MCF 10A (cell line): ENCODE results near the gene C1QL1. TPM values are rescaled to one million over a fixed set of nuclear protein-coding genes. Genes with fewer than 3 reads are reported as not detected.

ENCODE experiments used
- BruUV-seq: library from RNA; stranded (reverse); fragments of 400-500 nt; replicated peaks from 2 replicates; lab custom pipeline; 2021; lab: Mats Ljungman, UMichigan
- CTCF ChIA-PET: fragments of 300-600 bp; sonication (Branson Sonifier 250); formaldehyde crosslinking; extraction: SDS; loops from one replicate; lab custom pipeline; 2021; ENCODE audit warnings: antibody characterized with exemption, inconsistent platforms; lab: Yijun Ruan, JAX
- POLR2A ChIA-PET: fragments of 300-600, 350-650 bp; sonication (Branson Sonifier 250); formaldehyde crosslinking; extraction: SDS; loops from one replicate; lab custom pipeline; 2020; ENCODE audit warnings: antibody characterized with exemption, inconsistent platforms; lab: Yijun Ruan, JAX
- DNase-seq: peaks from one replicate; pipeline ENCODE4 v3.0.0-alpha.2; 2018; ENCODE audit not compliant: unreplicated experiment
- H3K27ac Mint-ChIP-seq: one replicate; pipeline ENCODE4 v1.8.0; 2022; ENCODE audit warnings: mild to moderate bottlenecking, low read depth, mixed read lengths; ENCODE audit not compliant: unreplicated experiment
- H3K27me3 Mint-ChIP-seq: one replicate; pipeline ENCODE4 v1.8.0; 2022; ENCODE audit warnings: mixed read lengths; ENCODE audit not compliant: insufficient read depth, unreplicated experiment
- H3K36me3 Mint-ChIP-seq: one replicate; pipeline ENCODE4 v1.8.0; 2022; ENCODE audit warnings: mild to moderate bottlenecking, moderate library complexity, mixed read lengths; ENCODE audit not compliant: insufficient read depth, unreplicated experiment
- H3K4me1 Mint-ChIP-seq: one replicate; pipeline ENCODE4 v1.8.0; 2022; ENCODE audit warnings: mixed read lengths; ENCODE audit not compliant: insufficient read depth, unreplicated experiment
- H3K4me3 Mint-ChIP-seq: one replicate; pipeline ENCODE4 v1.8.0; 2022; ENCODE audit warnings: mild to moderate bottlenecking, moderate library complexity, mixed read lengths; ENCODE audit not compliant: unreplicated experiment
- H3K9me3 Mint-ChIP-seq: one replicate; pipeline ENCODE4 v1.8.0; 2022; ENCODE audit warnings: mixed read lengths; ENCODE audit not compliant: unreplicated experiment
- CTCF ChIP-seq: fragments of 200-600 bp; IDR thresholded peaks from one replicate; pipeline ENCODE4 v1.8.0; 2022; ENCODE audit warnings: antibody characterized with exemption, mild to moderate bottlenecking; ENCODE audit not compliant: unreplicated experiment
- intact Hi-C: fragments of 100-400 bp; cut with micrococcal nuclease; formaldehyde crosslinking; loops from 2 replicates; pipeline ENCODE4 v1.14.1; 2022
- total RNA-seq: library from RNA; stranded (reverse); gene quantifications from 2 replicates; pipeline ENCODE4 v1.2.3, GENCODE V29; 2022

C1QL1 gene
- total RNA-seq, 1 experiment from 2014 or later: 0.96 TPM

GRCh38 chr17:44967026-44967906 lies 837 bp downstream of the C1QL1 start:
- no TSS peak for BruUV-seq
- no peak for TF ChIP-seq CTCF
- no peak for DNase-seq
- Mint-ChIP-seq H3K9me3 (no peaks in the 10 kb centered on the region), H3K4me3 (no peak overlapping the region), H3K27me3 (no peaks in the 10 kb centered on the region), H3K4me1 (peaks cover 21% of the 10 kb centered on the region), H3K36me3 (no peaks in the 10 kb centered on the region), H3K27ac (no peak overlapping the region)
- ChIA-PET POLR2A (interaction anchor here (1.7 kb wide), 1 partner anchor 53 kb away, joined by 8 read pairs; no protein-coding TSS in a partner anchor), CTCF (no interaction called here)
- intact Hi-C loops: no loop called here

- Mint-ChIP-seq H3K4me1 (peaks cover 13% of the 10 kb centered on the region), H3K9me3 (no peaks in the 10 kb centered on the region), H3K27ac (no peak overlapping the region), H3K4me3 (no peak overlapping the region), H3K27me3 (no peaks in the 10 kb centered on the region), H3K36me3 (no peaks in the 10 kb centered on the region)
- ChIA-PET CTCF (interaction anchor here (0.7 kb wide), 1 partner anchor 46 kb away, joined by 3 read pairs; no protein-coding TSS in a partner anchor), POLR2A (no interaction called here)
- DNase-seq: no peak
- BruUV-seq: no TSS peak
- TF ChIP-seq CTCF: no peak
- intact Hi-C loops: no loop called here
These were observed 1.6 kb downstream of the C1QL1 start for GRCh38 chr17:44966348-44967025.

- intact Hi-C loops: no loop called here
- BruUV-seq: no TSS peak
- Mint-ChIP-seq H3K4me1 (peaks cover 15% of the 10 kb centered on the region), H3K4me3 (no peak overlapping the region), H3K9me3 (no peaks in the 10 kb centered on the region), H3K27me3 (no peaks in the 10 kb centered on the region), H3K27ac (no peak overlapping the region), H3K36me3 (no peaks in the 10 kb centered on the region)
- ChIA-PET POLR2A (no interaction called here), CTCF (interaction anchor here (1.5 kb wide), 1 partner anchor 54 kb away, joined by 6 read pairs; no protein-coding TSS in a partner anchor)
- no peak for TF ChIP-seq CTCF
- no peak for DNase-seq
These were observed 2.4 kb downstream of the C1QL1 start for GRCh38 chr17:44965481-44966234.
